ENCODE measurements around the gene PRKAR2B. TPM values are rescaled to one million over a fixed set of nuclear protein-coding genes. Genes with fewer than 3 reads are reported as not detected.

PRKAR2B gene
- total RNA-seq, 4 donors from 2014 or later = 17.5 to 30.5 (median 22.9) TPM

- no peak for TF ChIP-seq CTCF (IDR thresholded peaks at IDR 0.05)
- TF ChIP-seq POLR2A (IDR thresholded peaks at IDR 0.05) = no peak
- Histone ChIP-seq H3K4me1 (no peaks in the 10 kb centered on the region), H3K9me3 (no peaks in the 10 kb centered on the region), H3K36me3 (no peaks in the 10 kb centered on the region), H3K4me3 (no peak overlapping the region), H3K27ac (no peak overlapping the region), H3K27me3 (no peaks in the 10 kb centered on the region)
- DNase-seq = no peak
- intact Hi-C loops (cut with DNase I; ENCODE audit: low total_unique reads) = no loop called here
These were observed 27.6 kb downstream of the PRKAR2B start for GRCh38 chr7:107072133-107072532.

- TF ChIP-seq POLR2A (IDR thresholded peaks at IDR 0.05) = no peak
- TF ChIP-seq CTCF (IDR thresholded peaks at IDR 0.05) = no peak
- Histone ChIP-seq H3K4me1 (no peaks in the 10 kb centered on the region), H3K27ac (no peak overlapping the region), H3K4me3 (no peak overlapping the region), H3K9me3 (no peaks in the 10 kb centered on the region), H3K36me3 (no peaks in the 10 kb centered on the region), H3K27me3 (no peaks in the 10 kb centered on the region)
- no peak for DNase-seq
- intact Hi-C loops (cut with DNase I; ENCODE audit: low total_unique reads) = no loop called here
These were observed 31.5 kb downstream of the PRKAR2B start for GRCh38 chr7:107075863-107076574.

- Histone ChIP-seq H3K4me3 (no peak overlapping the region), H3K9me3 (no peaks in the 10 kb centered on the region)
These were observed 32.5 kb downstream of the PRKAR2B start for GRCh38 chr7:107076781-107077698.

GRCh38 chr7:107077699-107078516 lies 33.4 kb downstream of the PRKAR2B start:
- Histone ChIP-seq H3K27me3 (no peaks in the 10 kb centered on the region), H3K9me3 (no peaks in the 10 kb centered on the region), H3K36me3 (no peaks in the 10 kb centered on the region), H3K4me1 (no peaks in the 10 kb centered on the region), H3K4me3 (no peak overlapping the region), H3K27ac (no peak overlapping the region)
- TF ChIP-seq CTCF (IDR thresholded peaks at IDR 0.05) (no peak), POLR2A (IDR thresholded peaks at IDR 0.05) (no peak)
- intact Hi-C loops (cut with DNase I; ENCODE audit: low total_unique reads) = no loop called here
- no peak for DNase-seq

More at GRCh38 chr7:107076781-107077698, 32.5 kb downstream of the PRKAR2B start:
- no peaks in the 10 kb centered on the region for H3K36me3 ChIP-seq
- H3K27ac ChIP-seq = no peak overlapping the region
- intact Hi-C loops (cut with DNase I; ENCODE audit: low total_unique reads) = no loop called here
- no peak for TF ChIP-seq CTCF (IDR thresholded peaks at IDR 0.05)
- TF ChIP-seq POLR2A (IDR thresholded peaks at IDR 0.05) = no peak
- H3K4me1 ChIP-seq = no peaks in the 10 kb centered on the region
- DNase-seq = no peak
- no peaks in the 10 kb centered on the region for H3K27me3 ChIP-seq

Data from uterus (tissue), 4 donors.